Breast epithelium (tissue), 4 donors: Measurements from ENCODE around the gene PSMC4. TPM values are rescaled to one million over a fixed set of nuclear protein-coding genes. Genes with fewer than 3 reads are reported as not detected.

ENCODE experiments used
- DNase-seq, 2 donors: peaks; one replicate each; pipeline ENCODE4 v3.0.0-alpha.2; 2019; ENCODE audit warnings: low spot score in 2 of 2
- H3K27ac ChIP-seq, 2 donors: fragments of 200-600 bp; sonication (generic) in 1 of 2; one replicate each; pipeline ENCODE4 v1.5.1; 2016 to 2019; ENCODE audit warnings: mild to moderate bottlenecking in 1 of 2
- H3K27me3 ChIP-seq, 2 donors: fragments of 200-600 bp; sonication (generic) in 1 of 2; one replicate each; pipeline versions ENCODE4 v1.5.1 to v1.6.0; 2017 to 2019; ENCODE audit warnings: control low read depth in 1 of 2, mild to moderate bottlenecking in 1 of 2
- H3K36me3 ChIP-seq: fragments of 200-600 bp; one replicate; pipeline ENCODE4 v1.5.1; 2019
- H3K4me1 ChIP-seq, 2 donors: fragments of 200-600 bp; sonication (generic); one replicate each; pipeline ENCODE4 v1.5.1; 2016 to 2019; ENCODE audit warnings: control low read depth in 1 of 2
- H3K4me3 ChIP-seq, 3 donors: fragments of 200-600 bp; sonication (generic); 1 replicate in 2 of 3; 2 replicates in 1 of 3; pipeline ENCODE4 v1.5.1; 2016 to 2019; ENCODE audit warnings: mild to moderate bottlenecking in 3 of 3, moderate library complexity in 2 of 3
- H3K9me3 ChIP-seq, 2 donors: fragments of 200-600 bp; sonication (generic) in 1 of 2; one replicate each; pipeline ENCODE4 v1.5.1; 2016 to 2019; ENCODE audit warnings: control low read depth in 1 of 2
- CTCF ChIP-seq, 3 donors: fragments of 450-650 bp; IDR thresholded peaks; one replicate each; pipeline ENCODE4 v1.5.1; 2016 to 2017; ENCODE audit warnings: antibody characterized with exemption in 3 of 3, mild to moderate bottlenecking in 3 of 3, moderate library complexity in 3 of 3
- POLR2A ChIP-seq: fragments of 450-650 bp; IDR thresholded peaks from one replicate; pipeline ENCODE4 v1.6.1; 2016; ENCODE audit warnings: antibody characterized with exemption, mild to moderate bottlenecking, moderate library complexity
- POLR2AphosphoS5 ChIP-seq, 3 donors: sonication (generic); formaldehyde crosslinking; IDR thresholded peaks; one replicate each; pipeline ENCODE4 v1.6.1; 2017; ENCODE audit warnings: antibody characterized with exemption in 3 of 3
- intact Hi-C: fragments of 100-400 bp; cut with DNase I; formaldehyde crosslinking; loops from one replicate; pipeline ENCODE4 v1.15.1; 2023; ENCODE audit warnings: low total_unique reads
- total RNA-seq, 3 donors: library from RNA; depleted of rRNA; stranded (reverse); fragments of >200 nt; gene quantifications; one replicate each; pipeline ENCODE4 v1.1.0, GENCODE V29; 2016

Gene PSMC4
- total RNA-seq, 3 donors from 2014 or later, result 61.4 to 71.0 (median 70.8) TPM

- H3K4me1 ChIP-seq, result peaks cover 0 to 7% of the 10 kb centered on the region in 2 donors
- peak; percentile 81 to 82 for DNase-seq
- H3K27ac ChIP-seq, result peak within 1 kb of the TSS; percentile 85 to 94
- H3K9me3 ChIP-seq, result peaks cover 9 to 13% of the 10 kb centered on the region in 2 donors
- TF ChIP-seq CTCF (IDR thresholded peaks at IDR 0.05) (no peak), POLR2A (peak; percentile 85), POLR2AphosphoS5 (IDR thresholded peaks at IDR 0.05) (peak; percentile 87 to 95 (median 93))
- peak within 1 kb of the TSS; percentile 66 to 74 (median 71) for H3K4me3 ChIP-seq
- no peaks in the 10 kb centered on the region for H3K36me3 ChIP-seq
- intact Hi-C loops, result no loop called here
- H3K27me3 ChIP-seq, result no peaks in the 10 kb centered on the region
Observed at GRCh38 chr19:39996811-39997637, 26.1 kb downstream of the PSMC4 start, which contains the start of gene ZNF546. ZNF546 (plus strand) TSS chr19:39997060; CDS start chr19:39998327, 1,267 bp downstream.

DNA sequence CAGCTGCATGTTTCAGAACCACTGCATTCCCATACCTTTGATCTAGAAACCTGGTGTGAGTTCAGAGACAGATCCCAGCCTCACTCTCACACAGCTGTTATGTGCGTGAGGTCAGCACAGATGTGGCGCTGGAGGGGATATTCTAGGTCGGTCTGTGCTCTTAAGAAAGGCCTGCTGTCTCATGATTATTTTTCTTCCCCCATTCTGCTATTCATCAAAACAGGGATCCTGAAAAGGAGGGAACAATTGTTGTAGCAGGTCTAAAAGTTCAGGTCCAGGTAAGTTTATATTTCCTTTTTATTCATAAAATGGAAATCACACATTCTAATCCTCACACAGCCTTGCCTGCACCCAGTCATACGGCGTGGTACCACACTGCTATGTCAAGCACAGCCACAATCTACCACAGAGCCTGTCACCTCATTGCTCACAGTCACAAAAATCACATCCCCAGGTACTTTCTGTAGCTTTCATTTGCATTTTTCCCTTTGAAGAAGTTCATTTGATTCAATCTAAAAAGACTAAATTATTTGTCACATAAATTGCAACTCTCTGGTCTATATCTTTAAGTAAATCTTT lies 26.8 kb downstream of the PSMC4 start:
- H3K27ac ChIP-seq, result peak overlapping the region; percentile 85 to 94
- intact Hi-C loops, result no loop called here
- H3K4me3 ChIP-seq, result peak overlapping the region; percentile 66 to 74 (median 71)
- H3K9me3 ChIP-seq, result peaks cover 9 to 13% of the 10 kb centered on the region in 2 donors
- TF ChIP-seq CTCF (IDR thresholded peaks at IDR 0.05) (no peak), POLR2AphosphoS5 (IDR thresholded peaks at IDR 0.05) (no peak), POLR2A (no peak)
- H3K4me1 ChIP-seq, result peaks cover 0 to 7% of the 10 kb centered on the region in 2 donors
- H3K27me3 ChIP-seq, result no peaks in the 10 kb centered on the region
- H3K36me3 ChIP-seq, result no peaks in the 10 kb centered on the region
- DNase-seq, result no peak

DNA sequence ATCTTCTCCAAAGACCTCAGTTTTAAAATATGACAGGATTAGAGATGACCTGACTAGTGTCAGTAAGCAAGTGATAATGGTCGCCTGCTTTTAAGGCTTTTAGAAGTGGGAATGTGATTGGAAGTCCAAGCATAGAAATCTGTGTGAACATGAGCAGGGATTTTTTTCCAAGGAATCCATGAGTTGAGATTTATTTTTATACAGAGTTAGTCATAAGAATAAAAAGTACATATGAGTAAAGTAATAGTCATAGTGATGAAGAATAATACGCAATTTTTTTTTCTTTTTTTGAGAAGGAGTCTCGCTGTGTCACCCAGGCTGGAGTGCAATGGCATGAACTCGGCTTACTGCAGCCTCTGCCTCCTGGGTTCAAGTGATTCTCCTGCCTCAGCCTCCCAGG lies 27.5 kb downstream of the PSMC4 start:
- DNase-seq, result no peak
- TF ChIP-seq POLR2AphosphoS5 (IDR thresholded peaks at IDR 0.05), result no peak
- no peak for TF ChIP-seq POLR2A
- TF ChIP-seq CTCF (IDR thresholded peaks at IDR 0.05), result no peak
- intact Hi-C loops, result no loop called here
- H3K9me3 ChIP-seq, result peaks cover 6 to 7% of the 10 kb centered on the region in 2 donors
- H3K27ac ChIP-seq, result no peak overlapping the region
- H3K4me1 ChIP-seq, result peaks cover 0 to 7% of the 10 kb centered on the region in 2 donors
- H3K27me3 ChIP-seq, result no peaks in the 10 kb centered on the region
- no peaks in the 10 kb centered on the region for H3K36me3 ChIP-seq
- no peak overlapping the region for H3K4me3 ChIP-seq

DNA sequence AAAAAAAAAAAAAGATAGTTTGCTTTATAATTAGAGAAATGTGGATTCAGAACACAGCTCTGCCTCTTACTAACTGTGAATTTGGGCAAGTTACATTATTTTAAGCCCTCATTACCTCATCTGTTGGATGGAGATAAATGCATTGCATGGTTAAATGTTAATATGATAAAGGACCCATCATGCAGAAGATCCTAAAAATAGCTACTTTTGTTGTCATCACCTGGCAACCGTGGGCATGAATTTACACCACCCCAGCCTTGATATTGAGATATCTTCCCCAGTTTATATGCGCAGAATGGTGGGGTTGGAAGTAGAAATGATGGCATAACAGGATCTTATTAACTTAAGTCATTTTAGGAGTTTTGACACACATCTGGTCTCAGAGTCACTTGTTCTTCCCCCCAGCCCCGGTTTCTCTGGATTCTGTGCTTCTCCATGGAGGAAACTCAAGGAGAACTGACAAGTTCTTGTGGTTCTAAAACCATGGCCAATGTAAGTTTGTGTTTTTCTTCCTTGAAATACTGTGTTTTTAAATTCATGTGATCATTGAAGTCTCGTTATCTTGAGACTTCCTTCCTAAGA lies 34.8 kb downstream of the PSMC4 start:
- Histone ChIP-seq H3K27ac (no peak overlapping the region), H3K4me1 (no peaks in the 10 kb centered on the region), H3K27me3 (no peaks in the 10 kb centered on the region), H3K36me3 (peaks cover 5% of the 10 kb centered on the region), H3K9me3 (peaks cover 6 to 7% of the 10 kb centered on the region in 2 donors), H3K4me3 (no peak overlapping the region)
- no peak for TF ChIP-seq CTCF (IDR thresholded peaks at IDR 0.05)
- no peak for TF ChIP-seq POLR2AphosphoS5 (IDR thresholded peaks at IDR 0.05)
- TF ChIP-seq POLR2A, result no peak
- no peak for DNase-seq
- intact Hi-C loops, result no loop called here

DNA sequence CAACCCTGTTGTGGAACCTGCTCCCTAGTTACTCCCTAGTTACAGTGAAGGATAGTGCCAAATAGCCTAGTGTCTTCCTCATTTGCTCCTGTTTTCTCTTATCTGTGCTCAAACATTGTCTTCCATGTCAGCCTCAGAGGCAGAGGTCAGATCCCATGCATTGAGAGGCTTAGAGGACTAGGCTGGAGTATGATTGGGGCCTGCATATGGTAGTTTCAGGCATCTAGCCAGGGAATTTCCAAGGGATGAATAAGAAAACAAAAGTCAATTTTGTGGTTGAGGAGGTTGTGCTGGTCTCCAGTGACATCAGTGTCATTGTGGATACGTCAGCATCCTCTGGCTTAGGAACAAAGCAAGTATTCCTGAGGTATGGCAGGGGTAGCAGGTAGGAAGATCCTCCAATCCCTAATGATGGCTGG lies 35.3 kb downstream of the PSMC4 start:
- Histone ChIP-seq H3K27ac (no peak overlapping the region), H3K9me3 (peaks cover 6 to 7% of the 10 kb centered on the region in 2 donors), H3K36me3 (peaks cover 5% of the 10 kb centered on the region), H3K4me1 (no peaks in the 10 kb centered on the region), H3K4me3 (no peak overlapping the region), H3K27me3 (no peaks in the 10 kb centered on the region)
- intact Hi-C loops, result no loop called here
- TF ChIP-seq POLR2A (no peak), CTCF (IDR thresholded peaks at IDR 0.05) (no peak), POLR2AphosphoS5 (IDR thresholded peaks at IDR 0.05) (no peak)
- DNase-seq, result no peak
